Daoy (cell line): ENCODE results near the gene MTFR1L. TPM values are rescaled to one million over a fixed set of nuclear protein-coding genes. Genes with fewer than 3 reads are reported as not detected.

Source experiments
- DNase-seq: peaks from one replicate; pipeline ENCODE4 v3.0.0-alpha.2; 2015; ENCODE audit warnings: low read depth
- total RNA-seq: library from RNA; depleted of rRNA; stranded (reverse); fragments of >200 nt; shearing (Covaris generic); gene quantifications from 2 replicates; pipeline ENCODE4 v1.2.3, GENCODE V29; 2014; rRNA removed

Gene MTFR1L
- total RNA-seq, 1 experiment from 2014 or later: 30.7 TPM

DNA sequence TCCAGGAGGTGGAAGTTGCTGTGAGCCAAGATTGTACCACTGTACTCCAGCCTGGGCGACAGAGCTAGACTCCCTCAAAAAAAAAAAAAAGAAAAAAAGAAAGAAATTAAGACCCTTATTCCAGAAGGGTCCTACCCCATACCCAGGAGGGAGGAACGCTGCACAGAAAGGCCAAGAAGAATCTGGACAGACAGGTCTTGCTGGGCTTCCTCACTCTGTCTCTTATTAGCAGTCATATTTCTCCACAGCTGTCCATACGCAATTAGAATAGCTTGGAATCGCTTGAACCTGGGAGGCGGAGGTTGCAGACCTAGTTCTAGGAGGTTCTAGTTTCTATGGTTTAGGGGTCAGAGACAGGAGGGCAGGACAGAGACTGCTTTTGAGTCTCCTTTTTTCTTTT is 58.9 kb downstream of the MTFR1L start:
- DNase-seq: no peak

DNA sequence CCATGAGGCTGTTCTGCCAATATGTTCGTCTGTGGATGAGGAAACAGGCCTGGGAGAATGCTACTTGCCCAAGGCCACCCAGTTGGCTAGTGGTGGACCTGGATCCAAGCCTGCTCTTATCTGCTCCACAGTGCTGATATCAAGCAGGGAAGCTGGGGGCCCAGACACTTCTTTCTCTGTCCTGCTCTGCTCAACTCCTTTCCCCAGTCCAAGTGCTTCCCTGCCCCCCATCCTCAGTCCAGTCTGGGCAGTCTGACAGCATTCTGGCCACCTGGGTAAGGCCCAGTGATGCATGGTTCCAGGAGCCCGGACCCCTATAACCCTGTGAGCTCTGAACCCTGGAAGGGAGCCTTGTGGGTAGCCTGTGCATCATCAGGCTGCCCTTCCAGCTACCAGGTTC is 59.9 kb downstream of the MTFR1L start:
- no peak for DNase-seq

DNA sequence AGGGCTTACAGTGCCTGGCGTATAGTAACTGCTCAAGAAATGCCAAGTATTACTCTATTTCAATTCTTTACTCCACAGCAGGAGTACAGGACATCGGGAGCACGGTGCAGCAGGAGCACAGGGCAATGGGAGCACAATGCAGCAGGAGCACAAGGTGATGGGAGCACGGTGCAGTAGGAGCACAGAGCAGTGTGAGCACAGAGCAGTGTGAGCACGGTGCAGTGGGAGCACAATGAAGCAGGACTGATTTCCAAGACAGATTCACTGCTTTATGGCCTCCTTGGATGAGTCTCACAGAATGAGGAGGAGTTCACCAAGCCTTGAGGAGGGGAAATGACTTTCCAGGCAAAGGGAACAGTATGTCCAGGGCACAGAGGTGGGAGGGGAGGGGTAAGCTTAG is 60.8 kb downstream of the MTFR1L start:
- no peak for DNase-seq

DNA sequence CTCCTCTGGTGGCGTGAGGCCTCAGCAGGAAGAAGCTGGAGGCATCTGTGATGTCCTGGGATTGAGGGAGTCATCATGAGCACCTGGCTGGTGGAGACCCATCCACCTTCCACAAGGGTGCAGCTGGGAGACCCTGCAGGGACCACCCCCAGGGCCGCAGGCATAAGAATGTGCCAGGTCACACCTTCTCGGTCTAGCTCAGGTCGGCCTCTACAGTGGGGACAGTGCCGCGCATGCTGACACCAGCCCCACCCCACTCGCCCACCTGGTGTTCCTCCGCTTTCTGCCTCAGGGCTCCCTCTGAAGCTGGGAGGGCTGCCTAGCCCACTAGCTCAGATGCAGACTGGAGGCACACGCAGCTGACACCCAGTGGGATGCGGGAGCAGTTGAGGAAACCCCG is 61.5 kb downstream of the MTFR1L start:
- no peak for DNase-seq

Other genes starting within 250 kb of the MTFR1L start
- 0.63 and 1.1 TPM in 2 replicates for gene MAN1C1, start 203.2 kb upstream of the MTFR1L start, total RNA-seq
- 12.2 and 16.9 TPM in 2 replicates for gene SELENON, start 19.8 kb upstream of the MTFR1L start, total RNA-seq
- gene AUNIP, start 39.5 kb downstream of the MTFR1L start, total RNA-seq: 9.4 and 20.4 TPM in 2 replicates
- 6.1 and 7.9 TPM in 2 replicates for gene PAQR7, start 55.8 kb downstream of the MTFR1L start, total RNA-seq
- 307 and 396 TPM in 2 replicates for gene STMN1, start 86.5 kb downstream of the MTFR1L start, total RNA-seq
- 7.7 and 9.0 TPM in 2 replicates for gene PAFAH2, start 178.1 kb downstream of the MTFR1L start, total RNA-seq
- gene EXTL1, start 201.8 kb downstream of the MTFR1L start, total RNA-seq: 0.06 and 0.15 TPM in 2 replicates
- 0.18 TPM in 1 of 2 replicates, not detected in the other for gene SLC30A2, start 226.2 kb downstream of the MTFR1L start, total RNA-seq
- gene TRIM63, start 247.7 kb downstream of the MTFR1L start, total RNA-seq: not detected in 2 replicates